Mucosa of stomach (tissue), 1 donor: ENCODE measurements around the gene C3orf62.

Experiments used
- H3K27me3 ChIP-seq: one replicate; pipeline ENCODE4 v1.7.0; 2013; ENCODE audit warnings: mild to moderate bottlenecking, low read length; ENCODE audit not compliant: control insufficient read depth, insufficient read depth
- H3K36me3 ChIP-seq: one replicate; pipeline ENCODE4 v1.7.0; 2013; ENCODE audit warnings: low read length; ENCODE audit not compliant: control insufficient read depth, insufficient read depth
- H3K4me1 ChIP-seq: one replicate; pipeline ENCODE4 v1.7.0; 2013; ENCODE audit warnings: mild to moderate bottlenecking, low read length; ENCODE audit not compliant: control insufficient read depth, insufficient read depth
- H3K4me3 ChIP-seq: one replicate; pipeline ENCODE4 v1.7.0; 2013; ENCODE audit warnings: low read length
- H3K9ac ChIP-seq: one replicate; pipeline ENCODE4 v1.7.0; 2013; ENCODE audit warnings: mild to moderate bottlenecking, low read length, moderate library complexity
- H3K9me3 ChIP-seq: one replicate; pipeline ENCODE4 v1.7.0; 2013; ENCODE audit warnings: mild to moderate bottlenecking, low read length, moderate library complexity; ENCODE audit not compliant: control insufficient read depth
- donor health status: Pancreatic carcinoma.

C3orf62 gene

GRCh38 chr3:49276475-49277382, at the start of gene C3orf62:
C3orf62 (minus strand) TSS chr3:49277232; CDS start chr3:49276872, 360 bp downstream.
- Histone ChIP-seq H3K4me3 (peak within 1 kb of the TSS; percentile 52), H3K9ac (peak within 1 kb of the TSS; percentile 88), H3K36me3 (peaks cover 6% of the 10 kb centered on the region), H3K9me3 (no peaks in the 10 kb centered on the region), H3K4me1 (peaks cover 19% of the 10 kb centered on the region), H3K27me3 (no peaks in the 10 kb centered on the region)

GRCh38 chr3:49324768-49325167, 47.7 kb upstream of the C3orf62 start:
- H3K4me1 ChIP-seq = no peaks in the 10 kb centered on the region
- H3K36me3 ChIP-seq = peaks cover 27% of the 10 kb centered on the region
- no peak overlapping the region for H3K4me3 ChIP-seq
- H3K9me3 ChIP-seq = no peaks in the 10 kb centered on the region
- no peak overlapping the region for H3K9ac ChIP-seq
- no peaks in the 10 kb centered on the region for H3K27me3 ChIP-seq

- Histone ChIP-seq H3K9me3 (no peaks in the 10 kb centered on the region), H3K4me3 (no peak overlapping the region), H3K27me3 (no peaks in the 10 kb centered on the region), H3K9ac (no peak overlapping the region), H3K36me3 (peaks cover 10% of the 10 kb centered on the region), H3K4me1 (no peaks in the 10 kb centered on the region)
Measured at GRCh38 chr3:49316696-49317457, 39.8 kb upstream of the C3orf62 start.

- Histone ChIP-seq H3K4me3 (no peak overlapping the region), H3K9ac (no peak overlapping the region), H3K4me1 (no peaks in the 10 kb centered on the region), H3K27me3 (no peaks in the 10 kb centered on the region), H3K9me3 (no peaks in the 10 kb centered on the region), H3K36me3 (peaks cover 4% of the 10 kb centered on the region)
Measured at GRCh38 chr3:49313896-49314688, 37.1 kb upstream of the C3orf62 start.

GRCh38 chr3:49311283-49311682, 34.3 kb upstream of the C3orf62 start:
- Histone ChIP-seq H3K4me1 (no peaks in the 10 kb centered on the region), H3K9ac (no peak overlapping the region), H3K9me3 (no peaks in the 10 kb centered on the region), H3K4me3 (no peak overlapping the region), H3K27me3 (no peaks in the 10 kb centered on the region), H3K36me3 (no peaks in the 10 kb centered on the region)

GRCh38 chr3:49310677-49311076, 33.6 kb upstream of the C3orf62 start:
- H3K9ac ChIP-seq = no peak overlapping the region
- H3K27me3 ChIP-seq = no peaks in the 10 kb centered on the region
- no peaks in the 10 kb centered on the region for H3K9me3 ChIP-seq
- no peaks in the 10 kb centered on the region for H3K36me3 ChIP-seq
- no peaks in the 10 kb centered on the region for H3K4me1 ChIP-seq
- no peak overlapping the region for H3K4me3 ChIP-seq

- H3K36me3 ChIP-seq = no peaks in the 10 kb centered on the region
- H3K4me3 ChIP-seq = no peak overlapping the region
- no peak overlapping the region for H3K9ac ChIP-seq
- no peaks in the 10 kb centered on the region for H3K9me3 ChIP-seq
- no peaks in the 10 kb centered on the region for H3K4me1 ChIP-seq
- no peaks in the 10 kb centered on the region for H3K27me3 ChIP-seq
Measured at GRCh38 chr3:49305608-49306007, 28.6 kb upstream of the C3orf62 start.

GRCh38 chr3:49302613-49303012, 25.6 kb upstream of the C3orf62 start:
- Histone ChIP-seq H3K4me1 (no peaks in the 10 kb centered on the region), H3K4me3 (no peak overlapping the region), H3K36me3 (peaks cover 5% of the 10 kb centered on the region), H3K9ac (no peak overlapping the region), H3K27me3 (no peaks in the 10 kb centered on the region), H3K9me3 (no peaks in the 10 kb centered on the region)

- Histone ChIP-seq H3K36me3 (peaks cover 5% of the 10 kb centered on the region), H3K4me1 (peaks cover 5% of the 10 kb centered on the region), H3K9ac (no peak overlapping the region), H3K27me3 (no peaks in the 10 kb centered on the region), H3K9me3 (no peaks in the 10 kb centered on the region), H3K4me3 (no peak overlapping the region)
Measured at GRCh38 chr3:49300595-49300994, 23.6 kb upstream of the C3orf62 start.

- no peaks in the 10 kb centered on the region for H3K27me3 ChIP-seq
- H3K36me3 ChIP-seq = peaks cover 11% of the 10 kb centered on the region
- no peak overlapping the region for H3K9ac ChIP-seq
- no peak overlapping the region for H3K4me3 ChIP-seq
- H3K9me3 ChIP-seq = no peaks in the 10 kb centered on the region
- H3K4me1 ChIP-seq = peaks cover 5% of the 10 kb centered on the region
Measured at GRCh38 chr3:49298511-49298910, 21.5 kb upstream of the C3orf62 start.

- Histone ChIP-seq H3K27me3 (no peaks in the 10 kb centered on the region), H3K4me1 (peaks cover 5% of the 10 kb centered on the region), H3K4me3 (no peak overlapping the region), H3K9me3 (no peaks in the 10 kb centered on the region), H3K36me3 (peaks cover 17% of the 10 kb centered on the region), H3K9ac (no peak overlapping the region)
Measured at GRCh38 chr3:49296781-49297411, 19.9 kb upstream of the C3orf62 start.
